Vagina (tissue), 2 donors: ENCODE measurements around the gene CT47C1. TPM values are rescaled to one million over a fixed set of nuclear protein-coding genes. Genes with fewer than 3 reads are reported as not detected.
A peak's percentile ranks its signal among the peaks of the same experiment; 100 is the strongest.

Experiments used
- DNase-seq, 2 donors: peaks; one replicate each; pipeline ENCODE4 v3.0.0-alpha.2; 2017; ENCODE audit errors: extremely low spot score in 2 of 2
- H3K27ac ChIP-seq: fragments of 200-600 bp; sonication (generic); one replicate; pipeline ENCODE4 v1.5.1; 2019
- H3K27me3 ChIP-seq: fragments of 200-600 bp; sonication (generic); one replicate; pipeline ENCODE4 v1.5.1; 2019
- H3K36me3 ChIP-seq, 2 donors: fragments of 200-600 bp; sonication (generic); one replicate each; pipeline ENCODE4 v1.5.1; 2017 to 2019
- H3K4me1 ChIP-seq: fragments of 200-600 bp; sonication (generic); one replicate; pipeline ENCODE4 v1.5.1; 2019
- H3K4me3 ChIP-seq, 2 donors: fragments of 200-600 bp; sonication (generic); 1 replicate in 1 of 2; 2 replicates in 1 of 2; pipeline ENCODE4 v1.5.1; 2016 to 2019
- H3K9me3 ChIP-seq: fragments of 200-600 bp; sonication (generic); one replicate; pipeline ENCODE4 v1.5.1; 2019
- CTCF ChIP-seq, 3 experiments: fragments of 450-650 bp in 2 of 3; fragments of 200-600 bp in 1 of 3; sonication (generic) in 1 of 3; IDR thresholded peaks; one replicate each; pipeline ENCODE4 v1.5.1; 2017 to 2019; ENCODE audit warnings: antibody characterized with exemption in 3 of 3, mild to moderate bottlenecking in 2 of 3, moderate library complexity in 2 of 3
- POLR2A ChIP-seq, 2 donors: fragments of 450-650 bp; IDR thresholded peaks; one replicate each; pipeline ENCODE4 v1.6.1; 2017; ENCODE audit warnings: antibody characterized with exemption in 2 of 2, mild to moderate bottlenecking in 2 of 2, moderate library complexity in 2 of 2
- POLR2AphosphoS5 ChIP-seq, 2 donors: sonication (generic); formaldehyde crosslinking; IDR thresholded peaks; one replicate each; pipeline ENCODE4 v1.9.0; 2017; ENCODE audit warnings: antibody characterized with exemption in 2 of 2, mild to moderate bottlenecking in 2 of 2, low read depth in 1 of 2; ENCODE audit not compliant: insufficient read depth in 1 of 2
- intact Hi-C: fragments of 100-400 bp; cut with DNase I; formaldehyde crosslinking; loops from one replicate; pipeline ENCODE4 v1.15.1; 2023
- total RNA-seq: library from RNA; depleted of rRNA; stranded (reverse); fragments of >200 nt; gene quantifications from one replicate; pipeline ENCODE4 v1.2.3, GENCODE V29; 2016

CT47C1 gene
- total RNA-seq, 1 donor from 2014 or later: not detected

- Histone ChIP-seq H3K27me3 (no peaks in the 10 kb centered on the region), H3K27ac (no peak overlapping the region), H3K4me1 (no peaks in the 10 kb centered on the region), H3K36me3 (no peaks in the 10 kb centered on the region), H3K9me3 (no peaks in the 10 kb centered on the region), H3K4me3 (no peak overlapping the region)
- intact Hi-C loops: no loop called here
- TF ChIP-seq CTCF (IDR thresholded peaks at IDR 0.05): no peak
- no peak for TF ChIP-seq POLR2AphosphoS5 (IDR thresholded peaks at IDR 0.05; ENCODE audit: insufficient read depth in 1 of 2, low read depth in 1 of 2)
- no peak for TF ChIP-seq POLR2A (IDR thresholded peaks at IDR 0.05)
- DNase-seq: no peak
These were observed 41.8 kb upstream of the CT47C1 start for GRCh38 chrX:119030990-119031389.

- TF ChIP-seq POLR2AphosphoS5 (IDR thresholded peaks at IDR 0.05; ENCODE audit: insufficient read depth in 1 of 2, low read depth in 1 of 2) (no peak), CTCF (IDR thresholded peaks at IDR 0.05) (no peak), POLR2A (IDR thresholded peaks at IDR 0.05) (no peak)
- Histone ChIP-seq H3K27me3 (no peaks in the 10 kb centered on the region), H3K27ac (no peak overlapping the region), H3K4me1 (peaks cover 12% of the 10 kb centered on the region), H3K9me3 (no peaks in the 10 kb centered on the region), H3K4me3 (no peak overlapping the region), H3K36me3 (no peaks in the 10 kb centered on the region)
- intact Hi-C loops: no loop called here
- DNase-seq: no peak
These were observed 36.4 kb upstream of the CT47C1 start for GRCh38 chrX:119036107-119037029.

GRCh38 chrX:119040432-119040831, 32.4 kb upstream of the CT47C1 start:
- no peak overlapping the region for H3K4me3 ChIP-seq
- H3K27me3 ChIP-seq: no peaks in the 10 kb centered on the region
- no peaks in the 10 kb centered on the region for H3K9me3 ChIP-seq
- H3K36me3 ChIP-seq: no peaks in the 10 kb centered on the region
- intact Hi-C loops: no loop called here
- H3K4me1 ChIP-seq: peaks cover 15% of the 10 kb centered on the region
- no peak for DNase-seq
- TF ChIP-seq POLR2A (IDR thresholded peaks at IDR 0.05) (no peak), POLR2AphosphoS5 (IDR thresholded peaks at IDR 0.05; ENCODE audit: insufficient read depth in 1 of 2, low read depth in 1 of 2) (no peak), CTCF (IDR thresholded peaks at IDR 0.05) (no peak)
- H3K27ac ChIP-seq: peak overlapping the region; percentile 50

- no peaks in the 10 kb centered on the region for H3K9me3 ChIP-seq
- H3K4me3 ChIP-seq: no peak overlapping the region
- intact Hi-C loops: no loop called here
- no peaks in the 10 kb centered on the region for H3K36me3 ChIP-seq
- no peaks in the 10 kb centered on the region for H3K27me3 ChIP-seq
- TF ChIP-seq POLR2A (IDR thresholded peaks at IDR 0.05) (no peak), CTCF (IDR thresholded peaks at IDR 0.05) (no peak), POLR2AphosphoS5 (IDR thresholded peaks at IDR 0.05; ENCODE audit: insufficient read depth in 1 of 2, low read depth in 1 of 2) (no peak)
- peak overlapping the region; percentile 50 for H3K27ac ChIP-seq
- DNase-seq: peak in 1 of 2 donors; percentile 92
- peaks cover 15% of the 10 kb centered on the region for H3K4me1 ChIP-seq
These were observed 31.6 kb upstream of the CT47C1 start for GRCh38 chrX:119041175-119041574.

GRCh38 chrX:119042040-119042439, 30.8 kb upstream of the CT47C1 start:
- H3K27ac ChIP-seq: peak overlapping the region; percentile 50

More at GRCh38 chrX:119042040-119042439, 30.8 kb upstream of the CT47C1 start:
- H3K4me1 ChIP-seq: peaks cover 15% of the 10 kb centered on the region
- intact Hi-C loops: no loop called here
- H3K27me3 ChIP-seq: no peaks in the 10 kb centered on the region
- no peaks in the 10 kb centered on the region for H3K9me3 ChIP-seq
- DNase-seq: no peak
- no peak for TF ChIP-seq POLR2A (IDR thresholded peaks at IDR 0.05)
- no peak for TF ChIP-seq POLR2AphosphoS5 (IDR thresholded peaks at IDR 0.05; ENCODE audit: insufficient read depth in 1 of 2, low read depth in 1 of 2)
- TF ChIP-seq CTCF (IDR thresholded peaks at IDR 0.05): no peak
- no peaks in the 10 kb centered on the region for H3K36me3 ChIP-seq
- no peak overlapping the region for H3K4me3 ChIP-seq
